Measurements from ENCODE around the gene SUN1. TPM values are rescaled to one million over a fixed set of nuclear protein-coding genes. Genes with fewer than 3 reads are reported as not detected.

The SUN1 gene
- total and polyA plus RNA-seq, 2 of the 8 experiments (the other 6 are each of a cell fraction or from before 2014, with no cell fraction given), result 108 to 158 TPM

DNA sequence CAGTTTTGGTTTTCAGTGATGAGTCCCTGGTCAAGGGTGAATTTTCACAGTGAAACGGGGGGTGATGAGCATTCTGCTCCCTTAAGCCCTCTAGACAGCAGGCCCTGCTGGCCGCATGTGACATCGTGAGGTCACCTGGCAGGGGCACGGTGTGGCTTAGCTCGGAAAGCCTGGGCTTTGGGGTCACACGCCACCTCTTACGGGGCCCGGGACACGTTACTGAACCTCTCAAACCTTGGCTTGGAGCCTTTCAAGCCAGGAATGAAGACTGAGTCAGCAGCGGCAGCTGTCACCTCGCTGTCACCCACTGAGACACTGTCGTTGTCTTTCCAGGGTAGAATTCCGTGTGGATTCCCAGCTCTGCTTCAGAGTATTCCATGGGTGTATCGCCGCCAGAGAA is 48.2 kb downstream of the SUN1 start:
- no peak overlapping the region for H4K5ac ChIP-seq (ENCODE audit: insufficient read length, low read depth, low read length)
- no peak overlapping the region for H2BK20ac ChIP-seq (ENCODE audit: low read length)
- H3K79me2 ChIP-seq (ENCODE audit: control insufficient read depth in 1 of 2, insufficient read depth in 2 of 2, low read length in 2 of 2), result peaks cover 53 to 83% of the 10 kb centered on the region in 2 experiments
- H2BK12ac ChIP-seq (ENCODE audit: low read depth, low read length), result no peak overlapping the region
- H3K9me3 ChIP-seq (ENCODE audit: insufficient read depth in 2 of 2, low read depth in 1 of 2, low read length in 1 of 2), result no peaks in the 10 kb centered on the region; a peak in 1 of 4 replicates
- H3K56ac ChIP-seq (replicated peaks; ENCODE audit: insufficient read length, low read depth, low read length), result no peak overlapping the region
- H4K91ac ChIP-seq (replicated peaks; ENCODE audit: insufficient read length, low read length), result no peak overlapping the region
- TF ChIP-seq SP4 (IDR thresholded peaks at IDR 0.05; ENCODE audit: low read length) (no peak), RNF2 (IDR thresholded peaks at IDR 0.05; ENCODE audit: borderline replicate concordance, low read depth, low read length, missing control alignments, poor library complexity, severe bottlenecking) (no peak)
- TF ChIP-seq, protein P1, sequence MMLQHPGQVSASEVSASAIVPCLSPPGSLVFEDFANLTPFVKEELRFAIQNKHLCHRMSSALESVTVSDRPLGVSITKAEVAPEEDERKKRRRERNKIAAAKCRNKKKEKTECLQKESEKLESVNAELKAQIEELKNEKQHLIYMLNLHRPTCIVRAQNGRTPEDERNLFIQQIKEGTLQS (IDR thresholded peaks at IDR 0.05; ENCODE audit: insufficient read depth, low read depth, low read length), result no peak
- H3K27ac ChIP-seq (ENCODE audit: low read depth, low read length), result 0 out of 2 replicates have a peak overlapping the region, but pooled peaks have one; percentile 48
- H3K4ac ChIP-seq (replicated peaks; ENCODE audit: insufficient read length, low read depth, low read length), result no peak overlapping the region
- WGBS, 2 experiments (ENCODE audit: extremely low coverage in 1 of 2, insufficient coverage in 1 of 2, insufficient read length in 1 of 2, insufficient replicate concordance in 2 of 2, low coverage in 1 of 2, low lambda C conversion rate in 2 of 2, missing lambda C conversion rate in 1 of 2), result 84% methylated on average over 15 of the region's 15 CpGs; no CpG with 5 or more reads in 1 of the 2 experiments
- H4K8ac ChIP-seq (ENCODE audit: extremely low read depth, insufficient read depth, low read length), result no peak overlapping the region
- H2BK120ac ChIP-seq (replicated peaks; ENCODE audit: low read depth, low read length), result no peak overlapping the region
- no peak for DNase-seq (ENCODE audit: low read depth in 1 of 2, low spot score in 2 of 2)
- FAIRE-seq, result no peak
- no peak overlapping the region for H2AFZ ChIP-seq (ENCODE audit: low read length)
- ChIA-PET POLR2A (ENCODE audit: partially characterized antibody) (interaction anchor here (0.9 to 2.3 kb wide), 5 partner anchors 11 to 95 kb away, joined by 3 to 7 read pairs (median 3); partner anchors contain the start of gene COX19), CTCF (ENCODE audit: partially characterized antibody) (interaction anchor here (1.7 kb wide), 1 partner anchor 11 kb away, joined by 4 read pairs; no protein-coding TSS in a partner anchor)
- no peak overlapping the region for H3K4me2 ChIP-seq (ENCODE audit: insufficient read depth in 1 of 2, low read depth in 2 of 2, low read length in 2 of 2)
- H3K14ac ChIP-seq (ENCODE audit: insufficient read length), result no peak overlapping the region
- peaks cover 15% of the 10 kb centered on the region for H3K79me1 ChIP-seq (ENCODE audit: low read depth, low read length)
- H3K23me2 ChIP-seq (ENCODE audit: low read depth, low read length), result peaks cover 5% of the 10 kb centered on the region; the same call in 1 of the 2 replicates
- peaks cover 34 to 46% of the 10 kb centered on the region in 2 experiments for H4K20me1 ChIP-seq (replicated peaks in 1 of 2; ENCODE audit: control insufficient read depth in 1 of 2, insufficient read depth in 2 of 2, low read length in 2 of 2)
- H3K4me3 ChIP-seq (ENCODE audit: extremely low read depth in 1 of 4, insufficient read depth in 2 of 4, low read depth in 3 of 4, low read length in 4 of 4), result no peak overlapping the region
- H3K27me3 ChIP-seq (replicated peaks in 1 of 4; ENCODE audit: control insufficient read depth in 3 of 4, extremely low read depth in 1 of 4, insufficient read depth in 3 of 4, low read length in 3 of 4), result no peaks in the 10 kb centered on the region
- peaks cover 0 to 5% (median 0%) of the 10 kb centered on the region in 4 experiments; a peak in 3 of 7 replicates for H3K4me1 ChIP-seq (replicated peaks in 1 of 4; ENCODE audit: control insufficient read depth in 3 of 4, insufficient read depth in 4 of 4, low read length in 3 of 4)
- H2AK5ac ChIP-seq (ENCODE audit: low read depth, low read length), result no peak overlapping the region
- peaks cover 0 to under 1% (median 0%) of the 10 kb centered on the region in 4 experiments; a peak in 2 of 8 replicates for H3K36me3 ChIP-seq (ENCODE audit: control insufficient read depth in 2 of 4, insufficient read depth in 4 of 4, low read length in 3 of 4)
- no peak overlapping the region for H3K23ac ChIP-seq (ENCODE audit: insufficient read length)
- no peak overlapping the region for H2BK5ac ChIP-seq (ENCODE audit: low read depth, low read length)
- H3K9ac ChIP-seq (replicated peaks in 1 of 4; ENCODE audit: extremely low read depth in 1 of 4, low read depth in 3 of 4, low read length in 3 of 4), result no peak overlapping the region; a peak in 1 of 7 replicates
- H3K18ac ChIP-seq (ENCODE audit: extremely low read depth, low read length), result no peak overlapping the region
- no peak overlapping the region for H2BK15ac ChIP-seq (ENCODE audit: low read length)
